Measurements from ENCODE around the gene UBE2J2.

The UBE2J2 gene

DNA sequence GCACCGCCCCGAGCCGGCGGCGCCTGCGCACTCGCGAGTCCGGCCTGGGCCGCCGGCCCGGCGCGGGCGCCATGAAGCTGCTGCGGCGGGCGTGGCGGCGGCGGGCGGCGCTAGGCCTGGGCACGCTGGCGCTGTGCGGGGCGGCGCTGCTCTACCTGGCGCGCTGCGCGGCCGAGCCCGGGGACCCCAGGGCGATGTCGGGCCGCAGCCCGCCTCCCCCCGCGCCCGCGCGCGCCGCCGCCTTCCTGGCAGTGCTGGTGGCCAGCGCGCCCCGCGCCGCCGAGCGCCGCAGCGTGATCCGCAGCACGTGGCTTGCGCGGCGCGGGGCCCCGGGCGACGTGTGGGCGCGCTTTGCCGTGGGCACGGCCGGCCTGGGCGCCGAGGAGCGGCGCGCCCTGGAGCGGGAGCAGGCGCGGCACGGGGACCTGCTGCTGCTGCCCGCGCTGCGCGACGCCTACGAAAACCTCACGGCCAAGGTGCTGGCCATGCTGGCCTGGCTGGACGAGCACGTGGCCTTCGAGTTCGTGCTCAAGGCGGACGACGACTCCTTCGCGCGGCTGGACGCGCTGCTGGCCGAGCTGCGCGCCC is 41.4 kb downstream of the UBE2J2 start, which contains the start of gene B3GALT6:
Gene B3GALT6 (plus strand): TSS at position 30 of the 588 bp plus-strand sequence. CDS start 42 bp downstream, at position 72.
- no peak for TF ChIP-seq CTCF (conservative IDR thresholded peaks at IDR 0.05; ENCODE audit: control insufficient read depth, insufficient read depth, low read depth, low read length)
- H3K4me3 ChIP-seq (ENCODE audit: control insufficient read depth, low read depth, low read length): peak within 1 kb of the TSS; percentile 93
- no peak for DNase-seq (ENCODE audit: low read depth)

DNA sequence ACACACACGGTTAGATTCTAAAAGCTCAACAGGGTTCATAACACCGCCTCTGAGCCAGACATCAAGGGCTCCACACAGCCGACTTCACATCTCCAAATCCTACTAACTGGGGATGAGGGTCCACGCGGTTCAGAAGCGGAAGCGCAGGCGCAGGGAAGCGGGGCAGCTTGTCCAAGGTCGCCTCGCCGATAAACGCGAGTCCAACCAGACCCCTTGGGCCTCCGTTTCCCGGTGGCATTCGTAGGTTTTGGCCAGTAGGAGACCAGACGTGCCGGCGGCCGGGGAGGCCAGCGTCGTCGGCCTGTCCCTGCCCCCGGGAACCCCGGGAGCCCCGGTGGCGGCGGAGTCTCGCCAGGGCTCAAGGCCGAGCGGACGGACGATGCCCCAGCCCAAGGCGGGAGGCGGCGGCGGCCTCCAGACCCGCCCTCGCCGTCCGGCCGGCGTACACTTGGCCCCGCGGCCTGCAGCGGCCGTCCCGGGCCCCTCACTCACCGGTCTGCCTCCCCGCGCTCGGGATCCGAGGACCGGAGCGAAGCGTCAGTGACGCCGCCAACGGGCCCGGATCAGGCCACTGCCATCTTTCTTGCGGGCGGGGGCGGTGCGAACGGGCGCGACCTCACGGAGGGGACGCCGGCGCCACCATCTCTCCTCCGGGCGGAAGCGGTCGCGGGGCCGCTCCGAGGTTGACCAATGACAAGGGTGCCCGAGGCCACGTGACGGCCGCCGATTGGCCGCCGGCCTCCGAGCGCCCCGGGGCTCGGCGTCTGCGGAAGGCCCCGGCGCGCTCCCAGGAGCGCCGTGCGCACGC is 42.0 kb downstream of the UBE2J2 start, which contains the start of gene SDF4:
Gene SDF4 (minus strand): TSS at position 602 of the 808 bp plus-strand sequence. CDS start 3,229 bp downstream, outside the sequence.
- TF ChIP-seq CTCF (conservative IDR thresholded peaks at IDR 0.05; ENCODE audit: control insufficient read depth, insufficient read depth, low read depth, low read length): no peak
- peak; percentile 94 for DNase-seq (ENCODE audit: low read depth)
- H3K4me3 ChIP-seq (ENCODE audit: control insufficient read depth, low read depth, low read length): peak within 1 kb of the TSS; percentile 93

GRCh38 chr1:1230656-1231399 is 42.8 kb downstream of the UBE2J2 start:
- DNase-seq (ENCODE audit: low read depth): peak; percentile 86
- H3K4me3 ChIP-seq (ENCODE audit: control insufficient read depth, low read depth, low read length): peak overlapping the region; percentile 93
- peak; percentile 48 for TF ChIP-seq CTCF (conservative IDR thresholded peaks at IDR 0.05; ENCODE audit: control insufficient read depth, insufficient read depth, low read depth, low read length)

DNA sequence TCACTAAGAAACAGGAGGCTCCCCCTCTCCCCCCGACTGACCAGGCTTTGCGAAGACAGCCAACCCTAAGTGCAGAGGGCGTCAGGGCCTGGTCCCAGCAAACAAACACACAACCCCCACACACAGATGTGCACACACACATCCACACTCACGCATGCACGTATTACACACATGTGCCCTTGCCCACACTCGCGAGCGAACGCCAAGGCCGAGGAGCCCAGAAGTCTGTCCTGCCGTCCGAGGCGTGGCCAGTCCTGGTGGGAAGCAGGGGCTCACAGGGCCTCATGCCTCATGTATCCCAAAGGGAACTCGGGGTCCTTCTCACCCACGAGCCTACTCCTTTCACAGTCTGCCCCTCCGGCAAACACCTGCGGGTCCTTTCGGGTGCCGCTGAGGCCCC is 43.9 kb downstream of the UBE2J2 start:
- H3K4me3 ChIP-seq (ENCODE audit: control insufficient read depth, low read depth, low read length): no peak overlapping the region
- no peak for TF ChIP-seq CTCF (conservative IDR thresholded peaks at IDR 0.05; ENCODE audit: control insufficient read depth, insufficient read depth, low read depth, low read length)
- DNase-seq (ENCODE audit: low read depth): no peak

GRCh38 chr1:1228596-1229321 is 44.9 kb downstream of the UBE2J2 start:
- no peak for TF ChIP-seq CTCF (conservative IDR thresholded peaks at IDR 0.05; ENCODE audit: control insufficient read depth, insufficient read depth, low read depth, low read length)
- no peak overlapping the region for H3K4me3 ChIP-seq (ENCODE audit: control insufficient read depth, low read depth, low read length)
- DNase-seq (ENCODE audit: low read depth): no peak

DNA sequence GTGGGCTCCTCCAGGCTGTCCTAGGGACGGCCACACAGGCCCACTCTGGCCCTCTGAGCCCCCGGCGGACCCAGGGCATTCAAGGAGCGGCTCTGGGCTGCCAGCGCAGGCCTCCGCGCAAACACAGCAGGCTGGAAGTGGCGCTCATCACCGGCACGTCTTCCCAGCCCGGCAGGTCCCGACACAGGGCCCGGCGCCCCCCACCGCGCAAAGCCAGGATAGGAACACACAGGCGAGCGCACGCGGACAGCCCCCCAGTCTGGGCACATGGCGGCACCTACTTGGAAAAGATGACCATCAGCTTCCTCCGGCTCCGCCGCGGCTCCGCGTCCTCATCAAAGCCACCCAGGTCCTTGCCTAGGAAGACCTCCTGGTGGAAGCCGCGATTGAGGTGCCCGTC is 45.5 kb downstream of the UBE2J2 start:
- TF ChIP-seq CTCF (conservative IDR thresholded peaks at IDR 0.05; ENCODE audit: control insufficient read depth, insufficient read depth, low read depth, low read length): no peak
- no peak for DNase-seq (ENCODE audit: low read depth)
- H3K4me3 ChIP-seq (ENCODE audit: control insufficient read depth, low read depth, low read length): no peak overlapping the region

All from fibroblast of mammary gland (primary cell).